Thyroid gland (tissue), 4 donors: ENCODE results near the gene IGFL3.

Experiments
- CTCF ChIP-seq, 6 experiments: fragments of 200-600 bp in 3 of 6; fragments of 450-650 bp in 3 of 6; sonication (generic) in 3 of 6; IDR thresholded peaks; one replicate each; pipeline ENCODE4 v1.5.1; 2016 to 2019; ENCODE audit warnings: antibody characterized with exemption in 6 of 6, mild to moderate bottlenecking in 2 of 6, inconsistent platforms in 1 of 6, moderate library complexity in 1 of 6
- POLR2A ChIP-seq, 2 donors: fragments of 450-650 bp; IDR thresholded peaks; one replicate each; pipeline ENCODE4 v1.6.1; 2017; ENCODE audit warnings: antibody characterized with exemption in 2 of 2, mild to moderate bottlenecking in 2 of 2, moderate library complexity in 1 of 2

DNA sequence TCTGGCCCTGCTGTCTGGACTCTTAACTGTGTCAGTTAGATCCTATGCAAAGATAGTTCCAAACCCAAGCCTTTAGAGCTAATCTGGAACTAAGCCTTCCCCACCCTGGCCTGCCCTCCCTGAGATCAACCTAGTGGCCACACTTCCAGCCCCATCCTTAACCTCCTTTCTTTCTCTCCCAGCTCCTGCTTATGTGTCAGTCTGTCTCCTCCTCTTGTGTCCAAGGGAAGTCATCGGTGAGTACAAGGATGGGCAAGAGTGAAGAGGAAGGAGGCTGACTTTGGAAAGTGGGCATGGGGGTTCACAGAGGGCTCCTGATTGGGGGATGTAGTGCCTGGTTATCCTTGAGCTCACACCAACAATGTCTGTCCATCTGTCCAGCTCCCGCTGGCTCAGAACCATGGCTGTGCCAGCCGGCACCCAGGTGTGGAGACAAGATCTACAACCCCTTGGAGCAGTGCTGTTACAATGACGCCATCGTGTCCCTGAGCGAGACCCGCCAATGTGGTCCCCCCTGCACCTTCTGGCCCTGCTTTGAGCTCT, 35.8 kb upstream of the IGFL3 start:
- TF ChIP-seq CTCF (IDR thresholded peaks at IDR 0.05) (no peak), POLR2A (IDR thresholded peaks at IDR 0.05) (no peak)
